ENCODE data around the gene STEAP1.

STEAP1 gene

GRCh38 chr7:90207956-90208355, 53.7 kb downstream of the STEAP1 start:
- Histone ChIP-seq H2AFZ (ENCODE audit: low read depth, low read length) (no peak overlapping the region), H3K79me2 (ENCODE audit: low read length) (no peaks in the 10 kb centered on the region), H3K9me3 (ENCODE audit: insufficient read depth, low read length) (peaks cover 3% of the 10 kb centered on the region; the same call in 1 of the 2 replicates), H3K27ac (ENCODE audit: low read length) (no peak overlapping the region), H3K9ac (ENCODE audit: low read length) (no peak overlapping the region), H3K4me2 (ENCODE audit: low read length) (no peak overlapping the region), H3K36me3 (replicated peaks; ENCODE audit: low read depth, low read length) (no peaks in the 10 kb centered on the region), H3K4me1 (ENCODE audit: low read length) (peaks cover 13% of the 10 kb centered on the region), H3K4me3 (ENCODE audit: low read length) (no peak overlapping the region), H4K20me1 (ENCODE audit: insufficient read depth, low read length) (no peaks in the 10 kb centered on the region), H3K27me3 (ENCODE audit: low read depth, low read length) (no peaks in the 10 kb centered on the region)
- TF ChIP-seq CTCF (IDR thresholded peaks at IDR 0.05; ENCODE audit: low read depth, low read length), result no peak
- TF ChIP-seq EZH2phosphoT487 (IDR thresholded peaks at IDR 0.05; ENCODE audit: low read depth), result no peak

- Histone ChIP-seq H3K36me3 (replicated peaks; ENCODE audit: low read depth, low read length) (no peaks in the 10 kb centered on the region), H3K27ac (ENCODE audit: low read length) (no peak overlapping the region), H3K4me1 (ENCODE audit: low read length) (peaks cover 13% of the 10 kb centered on the region), H3K27me3 (ENCODE audit: low read depth, low read length) (no peaks in the 10 kb centered on the region), H3K4me2 (ENCODE audit: low read length) (no peak overlapping the region), H3K9ac (ENCODE audit: low read length) (no peak overlapping the region), H2AFZ (ENCODE audit: low read depth, low read length) (no peak overlapping the region), H3K4me3 (ENCODE audit: low read length) (no peak overlapping the region), H3K9me3 (ENCODE audit: insufficient read depth, low read length) (peaks cover 3% of the 10 kb centered on the region; the same call in 1 of the 2 replicates), H3K79me2 (ENCODE audit: low read length) (no peaks in the 10 kb centered on the region), H4K20me1 (ENCODE audit: insufficient read depth, low read length) (no peaks in the 10 kb centered on the region)
- no peak for TF ChIP-seq CTCF (IDR thresholded peaks at IDR 0.05; ENCODE audit: low read depth, low read length)
- no peak for TF ChIP-seq EZH2phosphoT487 (IDR thresholded peaks at IDR 0.05; ENCODE audit: low read depth)
Measured at GRCh38 chr7:90209776-90210175, 55.5 kb downstream of the STEAP1 start.

- Histone ChIP-seq H3K36me3 (replicated peaks; ENCODE audit: low read depth, low read length) (no peaks in the 10 kb centered on the region), H3K27me3 (ENCODE audit: low read depth, low read length) (no peaks in the 10 kb centered on the region), H4K20me1 (ENCODE audit: insufficient read depth, low read length) (no peaks in the 10 kb centered on the region), H3K4me2 (ENCODE audit: low read length) (no peak overlapping the region), H3K79me2 (ENCODE audit: low read length) (no peaks in the 10 kb centered on the region), H3K4me3 (ENCODE audit: low read length) (no peak overlapping the region), H3K9ac (ENCODE audit: low read length) (no peak overlapping the region), H3K27ac (ENCODE audit: low read length) (no peak overlapping the region), H3K4me1 (ENCODE audit: low read length) (peaks cover 13% of the 10 kb centered on the region), H2AFZ (ENCODE audit: low read depth, low read length) (no peak overlapping the region), H3K9me3 (ENCODE audit: insufficient read depth, low read length) (peaks cover 3% of the 10 kb centered on the region; the same call in 1 of the 2 replicates)
- TF ChIP-seq CTCF (IDR thresholded peaks at IDR 0.05; ENCODE audit: low read depth, low read length), result no peak
- no peak for TF ChIP-seq EZH2phosphoT487 (IDR thresholded peaks at IDR 0.05; ENCODE audit: low read depth)
Measured at GRCh38 chr7:90210475-90210874, 56.2 kb downstream of the STEAP1 start.

- Histone ChIP-seq H3K4me2 (ENCODE audit: low read length) (no peak overlapping the region), H3K4me1 (ENCODE audit: low read length) (peaks cover 13% of the 10 kb centered on the region), H3K27me3 (ENCODE audit: low read depth, low read length) (no peaks in the 10 kb centered on the region), H3K27ac (ENCODE audit: low read length) (no peak overlapping the region), H3K9me3 (ENCODE audit: insufficient read depth, low read length) (peaks cover 3% of the 10 kb centered on the region; the same call in 1 of the 2 replicates), H3K36me3 (replicated peaks; ENCODE audit: low read depth, low read length) (no peaks in the 10 kb centered on the region), H3K4me3 (ENCODE audit: low read length) (no peak overlapping the region), H3K79me2 (ENCODE audit: low read length) (no peaks in the 10 kb centered on the region), H4K20me1 (ENCODE audit: insufficient read depth, low read length) (no peaks in the 10 kb centered on the region), H2AFZ (ENCODE audit: low read depth, low read length) (no peak overlapping the region), H3K9ac (ENCODE audit: low read length) (no peak overlapping the region)
- TF ChIP-seq CTCF (IDR thresholded peaks at IDR 0.05; ENCODE audit: low read depth, low read length) (no peak), EZH2phosphoT487 (IDR thresholded peaks at IDR 0.05; ENCODE audit: low read depth) (no peak)
Measured at GRCh38 chr7:90210981-90211380, 56.7 kb downstream of the STEAP1 start.

All from OCI-LY3 (cell line).